Panc1 (cell line): ENCODE measurements around the gene TMTC2. TPM values are rescaled to one million over a fixed set of nuclear protein-coding genes. Genes with fewer than 3 reads are reported as not detected.

Experiments
- ATAC-seq: fragments of 200-7000 bp; cut with Tn5 transposase; 2 replicates; pipeline ENCODE4 v1.9.1; 2020; ENCODE audit warnings: mild to moderate bottlenecking, moderate library complexity
- BruUV-seq: library from RNA; stranded (reverse); fragments of 400-500 nt; replicated peaks from 2 replicates; lab custom pipeline; 2021; lab: Mats Ljungman, UMichigan
- CTCF ChIA-PET: fragments of 300-600 bp; sonication (Branson Sonifier 250); formaldehyde crosslinking; loops from one replicate; lab custom pipeline; 2022; ENCODE audit warnings: antibody characterized with exemption; lab: Charles Lee
- POLR2A ChIA-PET: fragments of 300-600 bp; sonication (Branson Sonifier 250); formaldehyde crosslinking; loops from one replicate; lab custom pipeline; 2022; ENCODE audit warnings: antibody characterized with exemption; lab: Charles Lee
- DNase-seq: peaks from one replicate; pipeline ENCODE4 v3.0.0-alpha.2; 2010; ENCODE audit warnings: low read depth, low spot score
- H3K27ac ChIP-seq: 2 replicates; pipeline ENCODE4 v1.5.1; 2011; ENCODE audit warnings: mild to moderate bottlenecking, low read length, inconsistent platforms
- H3K27me3 ChIP-seq: fragments of 200-500 bp; sonication (Bioruptor generic); 2 replicates; pipeline ENCODE4 v1.6.0; 2014; ENCODE audit warnings: low read length, inconsistent platforms; ENCODE audit not compliant: control insufficient read depth, insufficient read depth
- H3K36me3 ChIP-seq: fragments of 200-500 bp; sonication (Bioruptor generic); 2 replicates; pipeline ENCODE4 v1.5.1; 2014; ENCODE audit warnings: inconsistent platforms, mild to moderate bottlenecking, low read length, moderate library complexity; ENCODE audit not compliant: control insufficient read depth, insufficient read depth
- H3K4me1 ChIP-seq: 2 replicates; pipeline ENCODE4 v1.5.1; 2011; ENCODE audit warnings: inconsistent platforms, mild to moderate bottlenecking, low read length, moderate library complexity; ENCODE audit not compliant: control insufficient read depth, insufficient read depth
- H3K4me3 ChIP-seq, 2 experiments: 2 replicates each; pipeline ENCODE4 v1.5.1; 2011 to 2012; ENCODE audit warnings: low read depth in 2 of 2, low read length in 2 of 2, mild to moderate bottlenecking in 2 of 2, inconsistent platforms in 1 of 2, moderate library complexity in 1 of 2
- H3K9me3 ChIP-seq: fragments of 200-500 bp; sonication (Bioruptor generic); 2 replicates; pipeline ENCODE4 v1.5.1; 2014; ENCODE audit warnings: low read depth, mild to moderate bottlenecking, inconsistent platforms, low read length, moderate library complexity; ENCODE audit not compliant: control insufficient read depth, insufficient read depth
- POLR2AphosphoS5 ChIP-seq: IDR thresholded peaks from 2 replicates; pipeline ENCODE4 v1.6.1; 2012; ENCODE audit warnings: mild to moderate bottlenecking, low read depth, low read length, moderate library complexity
- SIN3A ChIP-seq: IDR thresholded peaks from 2 replicates; pipeline ENCODE4 v1.6.1; 2012; ENCODE audit warnings: low read depth, mild to moderate bottlenecking, low read length, moderate library complexity, borderline replicate concordance; ENCODE audit not compliant: insufficient read depth
- TCF7L2 ChIP-seq: IDR thresholded peaks from 2 replicates; pipeline ENCODE4 v1.6.1; 2011; ENCODE audit warnings: mild to moderate bottlenecking, low read depth, low read length, inconsistent platforms
- in situ Hi-C: cut with HindIII; loops from 2 replicates; pipeline ENCODE4 v1.10.0; 2016; ENCODE audit warnings: low sequenced_read_pairs, low pct_unique_long_range_greater_than_20kb
- intact Hi-C: fragments of 100-400 bp; cut with micrococcal nuclease; formaldehyde crosslinking; loops from one replicate; pipeline ENCODE4 v1.10.0; 2022; ENCODE audit not compliant: unreplicated experiment
- total RNA-seq: library from RNA; stranded (reverse); gene quantifications from one replicate; pipeline ENCODE4 v1.2.1, GENCODE V29; 2021; ENCODE audit not compliant: unreplicated experiment
- TF ChIP-seq, protein P1 (sequence below): fragments of 450-650 bp; IDR thresholded peaks from 2 replicates; pipeline ENCODE4 v1.5.1; 2017; ENCODE audit warnings: mild to moderate bottlenecking
- TF ChIP-seq, protein P2 (sequence below), 2 experiments: IDR thresholded peaks; 2 replicates each; pipeline ENCODE4 v1.6.1; 2011 to 2012; ENCODE audit warnings: low read depth in 2 of 2, control low read depth in 1 of 2, low read length in 1 of 2, mild to moderate bottlenecking in 1 of 2, moderate library complexity in 1 of 2; ENCODE audit not compliant: insufficient read depth in 1 of 2

Gene TMTC2
- total RNA-seq, 1 experiment from 2014 or later, result 5.7 TPM

DNA sequence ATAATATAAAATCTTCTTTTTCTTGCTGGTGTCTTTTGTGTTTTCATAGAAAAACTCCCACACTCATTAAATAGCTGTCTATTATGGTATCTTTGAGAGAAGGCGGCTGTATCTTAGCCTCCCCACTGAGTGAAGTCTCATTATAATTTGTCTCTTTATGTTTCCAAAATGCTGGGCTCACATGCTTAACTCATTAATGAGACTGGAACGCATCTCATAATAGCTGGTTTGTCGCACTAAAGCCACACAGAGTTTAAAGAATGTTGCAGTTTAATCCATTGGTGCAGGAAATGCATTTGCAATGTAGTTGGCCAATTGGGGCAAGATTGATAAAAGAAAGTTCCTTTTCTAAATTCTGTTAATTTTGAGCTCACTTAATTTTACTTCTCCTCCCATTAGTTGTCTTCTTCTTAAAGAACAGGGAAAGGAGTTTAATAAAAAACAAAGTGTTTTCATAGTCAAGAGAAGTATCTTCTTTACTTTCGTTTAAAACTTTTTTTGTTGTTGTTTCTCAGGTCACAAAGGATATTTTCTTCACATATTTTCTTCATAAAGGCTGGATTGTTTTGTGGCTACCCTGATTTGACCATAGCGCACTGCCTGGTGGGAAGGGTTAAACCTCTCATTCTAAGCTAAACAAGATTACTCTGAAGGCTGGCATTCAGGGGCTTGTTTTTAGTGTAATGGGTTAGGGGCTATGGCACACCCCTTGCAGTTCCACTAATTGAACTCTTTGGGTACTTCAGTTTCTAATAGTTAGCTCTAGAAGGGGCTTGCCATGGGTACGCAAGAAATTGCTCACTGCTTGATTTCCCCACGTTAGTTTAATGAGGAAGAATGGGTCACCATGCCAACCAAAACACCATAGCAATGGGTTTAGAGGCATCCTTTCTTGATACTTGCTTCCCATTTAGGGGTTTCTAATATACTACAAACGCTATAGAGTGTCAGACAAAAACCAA is 197.0 kb downstream of the TMTC2 start:
- ChIA-PET POLR2A (no interaction called here), CTCF (no interaction called here)
- Histone ChIP-seq H3K36me3 (no peaks in the 10 kb centered on the region), H3K9me3 (no peaks in the 10 kb centered on the region), H3K27ac (no peak overlapping the region), H3K27me3 (no peaks in the 10 kb centered on the region), H3K4me3 (no peak overlapping the region), H3K4me1 (no peaks in the 10 kb centered on the region)
- no TSS peak for BruUV-seq
- intact Hi-C loops, result no loop called here
- in situ Hi-C loops, result no loop called here
- no peak for ATAC-seq
- DNase-seq, result no peak
- TF ChIP-seq TCF7L2 (no peak), POLR2AphosphoS5 (no peak), SIN3A (no peak)
- TF ChIP-seq, protein P1, sequence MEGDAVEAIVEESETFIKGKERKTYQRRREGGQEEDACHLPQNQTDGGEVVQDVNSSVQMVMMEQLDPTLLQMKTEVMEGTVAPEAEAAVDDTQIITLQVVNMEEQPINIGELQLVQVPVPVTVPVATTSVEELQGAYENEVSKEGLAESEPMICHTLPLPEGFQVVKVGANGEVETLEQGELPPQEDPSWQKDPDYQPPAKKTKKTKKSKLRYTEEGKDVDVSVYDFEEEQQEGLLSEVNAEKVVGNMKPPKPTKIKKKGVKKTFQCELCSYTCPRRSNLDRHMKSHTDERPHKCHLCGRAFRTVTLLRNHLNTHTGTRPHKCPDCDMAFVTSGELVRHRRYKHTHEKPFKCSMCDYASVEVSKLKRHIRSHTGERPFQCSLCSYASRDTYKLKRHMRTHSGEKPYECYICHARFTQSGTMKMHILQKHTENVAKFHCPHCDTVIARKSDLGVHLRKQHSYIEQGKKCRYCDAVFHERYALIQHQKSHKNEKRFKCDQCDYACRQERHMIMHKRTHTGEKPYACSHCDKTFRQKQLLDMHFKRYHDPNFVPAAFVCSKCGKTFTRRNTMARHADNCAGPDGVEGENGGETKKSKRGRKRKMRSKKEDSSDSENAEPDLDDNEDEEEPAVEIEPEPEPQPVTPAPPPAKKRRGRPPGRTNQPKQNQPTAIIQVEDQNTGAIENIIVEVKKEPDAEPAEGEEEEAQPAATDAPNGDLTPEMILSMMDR, result no peak
- TF ChIP-seq, protein P2, sequence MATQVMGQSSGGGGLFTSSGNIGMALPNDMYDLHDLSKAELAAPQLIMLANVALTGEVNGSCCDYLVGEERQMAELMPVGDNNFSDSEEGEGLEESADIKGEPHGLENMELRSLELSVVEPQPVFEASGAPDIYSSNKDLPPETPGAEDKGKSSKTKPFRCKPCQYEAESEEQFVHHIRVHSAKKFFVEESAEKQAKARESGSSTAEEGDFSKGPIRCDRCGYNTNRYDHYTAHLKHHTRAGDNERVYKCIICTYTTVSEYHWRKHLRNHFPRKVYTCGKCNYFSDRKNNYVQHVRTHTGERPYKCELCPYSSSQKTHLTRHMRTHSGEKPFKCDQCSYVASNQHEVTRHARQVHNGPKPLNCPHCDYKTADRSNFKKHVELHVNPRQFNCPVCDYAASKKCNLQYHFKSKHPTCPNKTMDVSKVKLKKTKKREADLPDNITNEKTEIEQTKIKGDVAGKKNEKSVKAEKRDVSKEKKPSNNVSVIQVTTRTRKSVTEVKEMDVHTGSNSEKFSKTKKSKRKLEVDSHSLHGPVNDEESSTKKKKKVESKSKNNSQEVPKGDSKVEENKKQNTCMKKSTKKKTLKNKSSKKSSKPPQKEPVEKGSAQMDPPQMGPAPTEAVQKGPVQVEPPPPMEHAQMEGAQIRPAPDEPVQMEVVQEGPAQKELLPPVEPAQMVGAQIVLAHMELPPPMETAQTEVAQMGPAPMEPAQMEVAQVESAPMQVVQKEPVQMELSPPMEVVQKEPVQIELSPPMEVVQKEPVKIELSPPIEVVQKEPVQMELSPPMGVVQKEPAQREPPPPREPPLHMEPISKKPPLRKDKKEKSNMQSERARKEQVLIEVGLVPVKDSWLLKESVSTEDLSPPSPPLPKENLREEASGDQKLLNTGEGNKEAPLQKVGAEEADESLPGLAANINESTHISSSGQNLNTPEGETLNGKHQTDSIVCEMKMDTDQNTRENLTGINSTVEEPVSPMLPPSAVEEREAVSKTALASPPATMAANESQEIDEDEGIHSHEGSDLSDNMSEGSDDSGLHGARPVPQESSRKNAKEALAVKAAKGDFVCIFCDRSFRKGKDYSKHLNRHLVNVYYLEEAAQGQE (IDR thresholded peaks at IDR 0.05; ENCODE audit: insufficient read depth in 1 of 2, low read depth in 2 of 2, low read length in 1 of 2), result no peak

DNA sequence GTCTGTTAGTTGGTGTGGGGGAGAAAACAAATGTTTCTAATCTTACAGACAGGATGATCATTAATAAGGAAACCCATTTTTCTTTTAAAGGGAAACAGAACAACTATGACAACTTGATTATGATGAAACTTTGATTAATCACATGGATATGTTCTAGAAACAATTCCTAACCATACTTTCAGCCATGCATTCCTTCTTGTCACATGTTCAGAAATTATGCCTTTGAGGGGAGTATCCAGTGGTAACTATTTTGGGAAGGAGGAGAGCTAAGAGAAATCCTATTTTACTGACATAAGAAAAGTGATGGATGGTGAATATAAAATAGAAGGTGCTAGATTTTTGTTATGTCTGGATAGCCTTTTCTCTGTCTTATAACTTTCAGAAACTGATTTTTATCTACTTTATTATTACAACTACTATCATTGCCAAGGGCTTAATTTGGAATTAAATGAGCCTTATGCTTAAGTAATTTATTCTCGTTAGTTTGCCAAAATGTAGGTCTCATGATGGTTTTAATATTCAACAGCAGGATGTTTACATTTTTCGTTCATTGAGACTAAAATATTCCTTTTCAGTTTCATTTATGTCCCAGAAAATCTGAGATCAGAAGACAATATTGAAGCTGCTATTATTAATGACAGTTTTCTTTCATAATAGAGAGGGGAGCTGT is 200.1 kb downstream of the TMTC2 start:
- DNase-seq (no peak), ATAC-seq (no peak)
- no peaks in the 10 kb centered on the region for H3K9me3 ChIP-seq
- intact Hi-C loops (no loop called here), in situ Hi-C loops (no loop called here)
- H3K4me3 ChIP-seq, result no peak overlapping the region
- H3K27ac ChIP-seq, result no peak overlapping the region
- no peaks in the 10 kb centered on the region for H3K36me3 ChIP-seq
- H3K4me1 ChIP-seq, result no peaks in the 10 kb centered on the region
- POLR2A ChIA-PET, result no interaction called here
- no TSS peak for BruUV-seq
- no peak for TF ChIP-seq TCF7L2
- TF ChIP-seq, protein P2 (IDR thresholded peaks at IDR 0.05; ENCODE audit: insufficient read depth in 1 of 2, low read depth in 2 of 2, low read length in 1 of 2), result no peak
- TF ChIP-seq, protein P1, result no peak
- no peak for TF ChIP-seq POLR2AphosphoS5
- no peak for TF ChIP-seq SIN3A
- CTCF ChIA-PET, result no interaction called here
- H3K27me3 ChIP-seq, result no peaks in the 10 kb centered on the region
